ENCODE data around the gene PER1. TPM values are rescaled to one million over a fixed set of nuclear protein-coding genes. Genes with fewer than 3 reads are reported as not detected.

Gene PER1
- total and polyA plus RNA-seq, 2 of the 13 experiments (the other 11 are each of a cell fraction or from before 2014, with no cell fraction given) = 2.6 to 3.6 TPM

GRCh38 chr17:8163978-8164814 is 12.0 kb upstream of the PER1 start (continued):
- no peak for TF ChIP-seq HMGXB3 (CRISPR knock-in tag; IDR thresholded peaks at IDR 0.05; ENCODE audit: borderline replicate concordance)
- 0 out of 2 replicates have a peak, but pooled peaks have one; percentile 17 for TF ChIP-seq ZMYM2 (CRISPR knock-in tag; IDR thresholded peaks at IDR 0.05)
- peak; percentile 46; the same call in 1 of the 2 replicates for TF ChIP-seq HOXA3 (CRISPR knock-in tag; IDR thresholded peaks at IDR 0.05)
- TF ChIP-seq, protein P1, sequence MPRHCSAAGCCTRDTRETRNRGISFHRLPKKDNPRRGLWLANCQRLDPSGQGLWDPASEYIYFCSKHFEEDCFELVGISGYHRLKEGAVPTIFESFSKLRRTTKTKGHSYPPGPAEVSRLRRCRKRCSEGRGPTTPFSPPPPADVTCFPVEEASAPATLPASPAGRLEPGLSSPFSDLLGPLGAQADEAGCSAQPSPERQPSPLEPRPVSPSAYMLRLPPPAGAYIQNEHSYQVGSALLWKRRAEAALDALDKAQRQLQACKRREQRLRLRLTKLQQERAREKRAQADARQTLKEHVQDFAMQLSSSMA (CRISPR knock-in tag; IDR thresholded peaks at IDR 0.05) = no peak
- no peak for TF ChIP-seq E2F1 (CRISPR knock-in tag; IDR thresholded peaks at IDR 0.05)
- TF ChIP-seq ZNF484 (CRISPR knock-in tag; IDR thresholded peaks at IDR 0.05; ENCODE audit: borderline replicate concordance, low read depth) = no peak
- TF ChIP-seq ZNF430 (CRISPR knock-in tag; IDR thresholded peaks at IDR 0.05) = peak; percentile 51; the same call in 1 of the 2 replicates
- TF ChIP-seq ZKSCAN8 (CRISPR knock-in tag; IDR thresholded peaks at IDR 0.05; ENCODE audit: borderline replicate concordance) = 0 out of 2 replicates have a peak, but pooled peaks have one; percentile 5
- peak; percentile 58; the same call in 1 of the 2 replicates for TF ChIP-seq RARA (CRISPR knock-in tag; IDR thresholded peaks at IDR 0.05)
- TF ChIP-seq CREM (IDR thresholded peaks at IDR 0.05) = no peak; the same call in 1 of the 2 replicates
- no peak for TF ChIP-seq CREM (CRISPR knock-in tag; IDR thresholded peaks at IDR 0.05)
- TF ChIP-seq MATR3 (CRISPR knock-in tag; IDR thresholded peaks at IDR 0.05) = no peak
- no peak for TF ChIP-seq KLF11 (CRISPR knock-in tag; IDR thresholded peaks at IDR 0.05)
- TF ChIP-seq MED8 (CRISPR knock-in tag; IDR thresholded peaks at IDR 0.05; ENCODE audit: insufficient replicate concordance) = no peak
- TF ChIP-seq MYC (CRISPR knock-in tag; IDR thresholded peaks at IDR 0.05; ENCODE audit: borderline replicate concordance) = peak; percentile 39; the same call in 1 of the 2 replicates
- TF ChIP-seq, protein P2, sequence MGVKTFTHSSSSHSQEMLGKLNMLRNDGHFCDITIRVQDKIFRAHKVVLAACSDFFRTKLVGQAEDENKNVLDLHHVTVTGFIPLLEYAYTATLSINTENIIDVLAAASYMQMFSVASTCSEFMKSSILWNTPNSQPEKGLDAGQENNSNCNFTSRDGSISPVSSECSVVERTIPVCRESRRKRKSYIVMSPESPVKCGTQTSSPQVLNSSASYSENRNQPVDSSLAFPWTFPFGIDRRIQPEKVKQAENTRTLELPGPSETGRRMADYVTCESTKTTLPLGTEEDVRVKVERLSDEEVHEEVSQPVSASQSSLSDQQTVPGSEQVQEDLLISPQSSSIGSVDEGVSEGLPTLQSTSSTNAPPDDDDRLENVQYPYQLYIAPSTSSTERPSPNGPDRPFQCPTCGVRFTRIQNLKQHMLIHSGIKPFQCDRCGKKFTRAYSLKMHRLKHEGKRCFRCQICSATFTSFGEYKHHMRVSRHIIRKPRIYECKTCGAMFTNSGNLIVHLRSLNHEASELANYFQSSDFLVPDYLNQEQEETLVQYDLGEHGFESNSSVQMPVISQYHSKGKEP (CRISPR knock-in tag; IDR thresholded peaks at IDR 0.05) = no peak
- TF ChIP-seq ZNF782 (CRISPR knock-in tag; IDR thresholded peaks at IDR 0.05; ENCODE audit: borderline replicate concordance) = 0 out of 2 replicates have a peak, but pooled peaks have one; percentile 33
- TF ChIP-seq GATAD2A (CRISPR knock-in tag; IDR thresholded peaks at IDR 0.05) = peak; percentile 68
- TF ChIP-seq HMGXB4 (CRISPR knock-in tag; IDR thresholded peaks at IDR 0.05; ENCODE audit: borderline replicate concordance in 1 of 2, low read depth in 1 of 2) = peak; percentile 17 to 45; a peak in 1 of 4 replicates

Data from HepG2 (cell line).